D721Med (cell line): Measurements from ENCODE around the gene SFT2D3.
A peak's percentile ranks its signal among the peaks of the same experiment; 100 is the strongest.

Experiments used
- DNase-seq: peaks from one replicate; pipeline ENCODE4 v3.0.0; 2011; ENCODE audit warnings: low spot score; ENCODE audit not compliant: insufficient read length
- FAIRE-seq: peaks from 2 replicates; lab custom pipeline; 2011; peaks lifted over from hg19 to GRCh38; lab: Jason Lieb, UNC
- CTCF ChIP-seq: IDR thresholded peaks from 2 replicates; pipeline ENCODE4 v1.5.1; 2012; ENCODE audit warnings: mild to moderate bottlenecking, control low read depth; ENCODE audit not compliant: insufficient read depth; ENCODE audit errors: missing control alignments

Gene SFT2D3

GRCh38 chr2:127683757-127684156, 17.5 kb upstream of the SFT2D3 start:
- FAIRE-seq (no peak), DNase-seq (no peak)
- TF ChIP-seq CTCF, result no peak

GRCh38 chr2:127685410-127686080, 15.8 kb upstream of the SFT2D3 start:
- no peak for TF ChIP-seq CTCF
- FAIRE-seq (no peak), DNase-seq (no peak)

- TF ChIP-seq CTCF, result no peak
- DNase-seq, result no peak
- no peak for FAIRE-seq
Observed at GRCh38 chr2:127688405-127688804, 12.9 kb upstream of the SFT2D3 start.

GRCh38 chr2:127690696-127691095, 10.6 kb upstream of the SFT2D3 start:
- FAIRE-seq (no peak), DNase-seq (no peak)
- no peak for TF ChIP-seq CTCF

GRCh38 chr2:127694986-127695385, 6.3 kb upstream of the SFT2D3 start:
- DNase-seq (no peak), FAIRE-seq (no peak)
- TF ChIP-seq CTCF, result no peak

- DNase-seq, result no peak
- no peak for FAIRE-seq
- TF ChIP-seq CTCF, result peak; percentile 60
Observed at GRCh38 chr2:127695491-127696472, 5.5 kb upstream of the SFT2D3 start.
